HepG2 (cell line): ENCODE results near the gene ANTXR1. TPM values are rescaled to one million over a fixed set of nuclear protein-coding genes. Genes with fewer than 3 reads are reported as not detected.
A peak's percentile ranks its signal among the peaks of the same experiment; 100 is the strongest.

Experiments used
- AGO1 ChIP-seq: fragments of 200-400 bp; formaldehyde crosslinking; IDR thresholded peaks from 2 replicates; pipeline ENCODE4 v1.6.1; 2017; ENCODE audit warnings: mild to moderate bottlenecking, low read depth, low read length, moderate library complexity; ENCODE audit not compliant: poor library complexity, severe bottlenecking
- AHDC1 ChIP-seq: sonication (generic); formaldehyde crosslinking; IDR thresholded peaks from 2 replicates; pipeline ENCODE4 v1.5.1; 2020; ENCODE audit warnings: mild to moderate bottlenecking, missing genetic modification reagents, borderline replicate concordance
- CENPBD1 ChIP-seq: sonication (generic); formaldehyde crosslinking; IDR thresholded peaks from 2 replicates; pipeline ENCODE4 v1.8.0; 2022; ENCODE audit warnings: missing genetic modification reagents, low read depth, mild to moderate bottlenecking, borderline replicate concordance
- IKZF5 ChIP-seq: IDR thresholded peaks from 2 replicates; pipeline ENCODE4 v1.6.1; 2018; ENCODE audit warnings: missing genetic modification reagents, mild to moderate bottlenecking, missing compliant biosample characterization
- KDM4B ChIP-seq: sonication (generic); formaldehyde crosslinking; IDR thresholded peaks from 2 replicates; pipeline ENCODE4 v1.4.0; 2020; ENCODE audit warnings: missing genetic modification reagents
- KIAA2018 ChIP-seq: sonication (generic); formaldehyde crosslinking; IDR thresholded peaks from 2 replicates; pipeline ENCODE4 v1.5.0; 2020; ENCODE audit warnings: mild to moderate bottlenecking, missing genetic modification reagents, borderline replicate concordance
- PAF1 ChIP-seq: IDR thresholded peaks from 2 replicates; pipeline ENCODE4 v1.6.1; 2016; ENCODE audit warnings: missing genetic modification reagents, missing compliant biosample characterization
- RELA ChIP-seq: sonication (generic); formaldehyde crosslinking; IDR thresholded peaks from 2 replicates; pipeline ENCODE4 v1.4.0; 2020; ENCODE audit warnings: missing genetic modification reagents
- TRIM24 ChIP-seq: sonication (generic); formaldehyde crosslinking; IDR thresholded peaks from 2 replicates; pipeline ENCODE4 v1.8.0; 2022; ENCODE audit warnings: mild to moderate bottlenecking, missing genetic modification reagents
- ZNF121 ChIP-seq: sonication (generic); formaldehyde crosslinking; IDR thresholded peaks from 2 replicates; pipeline ENCODE4 v1.5.0; 2020; ENCODE audit warnings: mild to moderate bottlenecking, missing genetic modification reagents
- ZNF510 ChIP-seq: sonication (generic); formaldehyde crosslinking; IDR thresholded peaks from 2 replicates; pipeline ENCODE4 v1.4.0; 2020; ENCODE audit warnings: low read depth, mild to moderate bottlenecking, missing genetic modification reagents
- ZNF547 ChIP-seq: sonication (generic); formaldehyde crosslinking; IDR thresholded peaks from 2 replicates; pipeline ENCODE4 v1.5.1; 2020; ENCODE audit warnings: mild to moderate bottlenecking, missing genetic modification reagents
- ZNF576 ChIP-seq: sonication (generic); formaldehyde crosslinking; IDR thresholded peaks from 2 replicates; pipeline ENCODE4 v1.4.0; 2020; ENCODE audit warnings: mild to moderate bottlenecking, missing genetic modification reagents
- polyA plus RNA-seq, 8 experiments: library from polyadenylated mRNA; depleted of rRNA in 3 of 8; stranded (reverse) in 7 of 8; unstranded in 1 of 8; fragments of >200 nt; fragmentation: Illumina TruSeq in 4 of 8; extraction: Trizol in 4 of 8; gene quantifications; 2 replicates each; pipeline versions ENCODE4 v1.2.1 to v1.2.3, GENCODE V29; 2011 to 2016; ENCODE audit warnings: low read depth in 4 of 8, missing spikeins in 1 of 8, mixed read lengths in 1 of 8; ENCODE audit not compliant: insufficient read depth in 1 of 8
- total RNA-seq, 5 experiments: library from RNA; depleted of rRNA; stranded (reverse); fragments of >200 nt; fragmentation: Illumina TruSeq; extraction: Trizol; gene quantifications; 2 replicates each; pipeline ENCODE4 v1.2.3, GENCODE V29; 2016; ENCODE audit warnings: low read depth in 1 of 5

ANTXR1 gene
- total and polyA plus RNA-seq, 2 of the 13 experiments (the other 11 are each of a cell fraction or from before 2014, with no cell fraction given) = 4.5 to 12.7 TPM

GRCh38 chr2:69279931-69280681 is 267.1 kb downstream of the ANTXR1 start (continued):
- no peak for TF ChIP-seq KIAA2018 (CRISPR knock-in tag)
- TF ChIP-seq CENPBD1 (CRISPR knock-in tag) = no peak
- TF ChIP-seq RELA (CRISPR knock-in tag) = no peak
- no peak for TF ChIP-seq PAF1 (CRISPR knock-in tag)
- no peak for TF ChIP-seq ZNF510
- TF ChIP-seq ZNF576 (CRISPR knock-in tag) = no peak
- no peak for TF ChIP-seq KDM4B (CRISPR knock-in tag)
- TF ChIP-seq TRIM24 (CRISPR knock-in tag) = peak; percentile 39; the same call in 1 of the 2 replicates
- peak; percentile 74 for TF ChIP-seq ZNF121 (CRISPR knock-in tag)
- TF ChIP-seq IKZF5 (CRISPR knock-in tag) = no peak
- TF ChIP-seq AHDC1 (CRISPR knock-in tag) = no peak
- no peak for TF ChIP-seq AGO1
- no peak for TF ChIP-seq ZNF547
